Mesenchymal stem cell (in vitro differentiated cells and primary cell): ENCODE data around the gene HBA1.
"Not testable (repeated sequence)": the region's sequence is repeated elsewhere in the genome, so short reads cannot be mapped to it uniquely, and the experiment has no call there.

ENCODE experiments used
- DNase-seq: peaks from one replicate; pipeline ENCODE4 v3.0.0-alpha.2; 2013
- H2AFZ ChIP-seq: one replicate; pipeline ENCODE4 v1.6.1; 2013; ENCODE audit warnings: low read depth, mild to moderate bottlenecking, control low read depth, inconsistent platforms, low read length, moderate library complexity
- H2AK5ac ChIP-seq: 2 replicates; pipeline ENCODE4 v1.6.1; 2013; ENCODE audit warnings: low read length, moderate library complexity, mild to moderate bottlenecking, inconsistent platforms; ENCODE audit not compliant: severe bottlenecking
- H2BK120ac ChIP-seq: one replicate; pipeline ENCODE4 v1.6.1; 2013; ENCODE audit warnings: low read depth, mild to moderate bottlenecking, inconsistent platforms, low read length, moderate library complexity
- H2BK12ac ChIP-seq, 2 experiments: one replicate each; pipeline ENCODE4 v1.6.1; 2013; ENCODE audit warnings: inconsistent platforms in 2 of 2, low read length in 2 of 2, mild to moderate bottlenecking in 2 of 2, moderate library complexity in 2 of 2, control low read depth in 1 of 2
- H2BK15ac ChIP-seq: one replicate; pipeline ENCODE4 v1.6.1; 2013; ENCODE audit warnings: mild to moderate bottlenecking, low read depth, inconsistent platforms; ENCODE audit not compliant: poor library complexity, severe bottlenecking
- H2BK5ac ChIP-seq: 2 replicates; pipeline ENCODE4 v1.6.1; 2013; ENCODE audit warnings: low read depth, mild to moderate bottlenecking, low read length, control low read depth, inconsistent platforms; ENCODE audit not compliant: poor library complexity, severe bottlenecking
- H3K14ac ChIP-seq, 2 experiments: one replicate each; pipeline ENCODE4 v1.6.1; 2013; ENCODE audit warnings: inconsistent platforms in 2 of 2, low read length in 2 of 2, control low read depth in 1 of 2, mild to moderate bottlenecking in 1 of 2, moderate library complexity in 1 of 2
- H3K18ac ChIP-seq, 2 experiments: one replicate each; pipeline ENCODE4 v1.6.1; 2013; ENCODE audit warnings: inconsistent platforms in 2 of 2, low read length in 2 of 2, control low read depth in 1 of 2, low read depth in 1 of 2, mild to moderate bottlenecking in 1 of 2
- H3K23ac ChIP-seq, 2 experiments: one replicate each; pipeline ENCODE4 v1.6.1; 2013; ENCODE audit warnings: inconsistent platforms in 2 of 2, low read length in 2 of 2, mild to moderate bottlenecking in 2 of 2, moderate library complexity in 2 of 2, control low read depth in 1 of 2
- H3K27ac ChIP-seq: 2 replicates; pipeline ENCODE4 v1.5.1; 2013; ENCODE audit warnings: mild to moderate bottlenecking, moderate library complexity, low read length, control low read depth, inconsistent platforms; ENCODE audit not compliant: poor library complexity, severe bottlenecking
- H3K27me3 ChIP-seq, 2 experiments: 2 replicates each; pipeline versions ENCODE4 v1.6.1 to v1.7.0; 2013; ENCODE audit warnings: low read length in 2 of 2, mild to moderate bottlenecking in 2 of 2, moderate library complexity in 2 of 2, control low read depth in 1 of 2, inconsistent platforms in 1 of 2; ENCODE audit not compliant: control insufficient read depth in 1 of 2, insufficient read depth in 1 of 2
- H3K36me3 ChIP-seq, 2 experiments: 2 replicates each; pipeline versions ENCODE4 v1.6.1 to v1.7.0; 2013; ENCODE audit warnings: low read length in 2 of 2, control low read depth in 1 of 2, inconsistent platforms in 1 of 2, low read depth in 1 of 2, mild to moderate bottlenecking in 1 of 2; ENCODE audit not compliant: insufficient read depth in 2 of 2, control insufficient read depth in 1 of 2
- H3K4ac ChIP-seq, 2 experiments: one replicate each; pipeline ENCODE4 v1.6.1; 2013; ENCODE audit warnings: inconsistent platforms in 2 of 2, low read length in 2 of 2, mild to moderate bottlenecking in 2 of 2, moderate library complexity in 2 of 2, control low read depth in 1 of 2, low read depth in 1 of 2
- H3K4me1 ChIP-seq: 2 replicates; pipeline ENCODE4 v1.6.1; 2013; ENCODE audit warnings: low read depth, low read length, control low read depth; ENCODE audit not compliant: control insufficient read depth, insufficient read depth
- H3K4me2 ChIP-seq: 2 replicates; pipeline ENCODE4 v1.6.1; 2013; ENCODE audit warnings: low read length, mild to moderate bottlenecking, inconsistent platforms; ENCODE audit not compliant: poor library complexity, severe bottlenecking
- H3K4me3 ChIP-seq, 2 experiments: 2 replicates each; pipeline versions ENCODE4 v1.5.1 to v1.7.0; 2013; ENCODE audit warnings: low read length in 2 of 2, mild to moderate bottlenecking in 2 of 2, control low read depth in 1 of 2, low read depth in 1 of 2; ENCODE audit not compliant: insufficient read depth in 1 of 2
- H3K79me1 ChIP-seq: replicated peaks from 2 replicates; pipeline ENCODE4 v1.6.1; 2013; ENCODE audit warnings: mild to moderate bottlenecking, control low read depth, low read length, inconsistent platforms; ENCODE audit not compliant: poor library complexity, severe bottlenecking
- H3K9ac ChIP-seq: 2 replicates; pipeline ENCODE4 v1.7.0; 2013; ENCODE audit warnings: mild to moderate bottlenecking, low read length, moderate library complexity
- H3K9me3 ChIP-seq: 2 replicates; pipeline ENCODE4 v1.7.0; 2013; ENCODE audit warnings: mild to moderate bottlenecking, low read length; ENCODE audit not compliant: control insufficient read depth
- H4K8ac ChIP-seq: one replicate; pipeline ENCODE4 v1.6.1; 2013; ENCODE audit warnings: inconsistent platforms, mild to moderate bottlenecking, low read length, moderate library complexity
- H4K91ac ChIP-seq: one replicate; pipeline ENCODE4 v1.6.1; 2013; ENCODE audit warnings: mild to moderate bottlenecking, low read length, inconsistent platforms
- WGBS: methylation state at CpG from one replicate; pipeline ENCODE4 v1.1.7; 2013; ENCODE audit warnings: mixed read lengths; 5-methylcytosine and 5-hydroxymethylcytosine counted together

The HBA1 gene

GRCh38 chr16:200388-200787 lies 23.9 kb downstream of the HBA1 start:
- Histone ChIP-seq H2AK5ac (no peak overlapping the region), H3K9me3 (no peaks in the 10 kb centered on the region), H4K91ac (no peak overlapping the region), H3K18ac (no peak overlapping the region), H3K4me2 (no peak overlapping the region), H3K4me3 (no peak overlapping the region), H2AFZ (no peak overlapping the region), H2BK15ac (no peak overlapping the region), H3K9ac (peak overlapping the region; percentile 51), H3K27ac (peak overlapping the region; percentile 89), H2BK5ac (no peak overlapping the region), H3K4ac (no peak overlapping the region), H3K4me1 (peaks cover 9% of the 10 kb centered on the region), H3K79me1 (peaks cover 23% of the 10 kb centered on the region), H3K36me3 (peaks cover 71 to 79% of the 10 kb centered on the region in 2 experiments), H3K27me3 (no peaks in the 10 kb centered on the region), H3K23ac (no peak overlapping the region), H3K14ac (no peak overlapping the region), H2BK120ac (no peak overlapping the region), H2BK12ac (no peak overlapping the region), H4K8ac (no peak overlapping the region)
- WGBS = 90% methylated on average over 5 of the region's 5 CpGs
- DNase-seq = peak; percentile 75

GRCh38 chr16:203246-203645 lies 26.8 kb downstream of the HBA1 start:
- peaks cover 9% of the 10 kb centered on the region for H3K4me1 ChIP-seq
- no peak overlapping the region for H2BK15ac ChIP-seq
- H4K8ac ChIP-seq = no peak overlapping the region
- H3K27ac ChIP-seq = no peak overlapping the region
- no peak overlapping the region for H3K4me2 ChIP-seq
- over 99% methylated on average over 4 of the region's 4 CpGs for WGBS
- H3K27me3 ChIP-seq = no peaks in the 10 kb centered on the region
- H3K4ac ChIP-seq = no peak overlapping the region
- no peak overlapping the region for H3K18ac ChIP-seq
- H3K23ac ChIP-seq = no peak overlapping the region
- no peak overlapping the region for H3K14ac ChIP-seq
- H2BK5ac ChIP-seq = no peak overlapping the region
- no peak overlapping the region for H3K9ac ChIP-seq
- no peaks in the 10 kb centered on the region for H3K9me3 ChIP-seq
- DNase-seq = no peak
- no peak overlapping the region for H2BK12ac ChIP-seq
- no peak overlapping the region for H3K4me3 ChIP-seq
- H2AK5ac ChIP-seq = no peak overlapping the region
- no peak overlapping the region for H2AFZ ChIP-seq
- peaks cover 66 to 77% of the 10 kb centered on the region in 2 experiments for H3K36me3 ChIP-seq
- no peak overlapping the region for H2BK120ac ChIP-seq
- H3K79me1 ChIP-seq = peaks cover 22% of the 10 kb centered on the region
- H4K91ac ChIP-seq = no peak overlapping the region

- not testable (repeated sequence) for H3K27ac ChIP-seq
Measured at GRCh38 chr16:204046-204445, 27.6 kb downstream of the HBA1 start.

GRCh38 chr16:209359-209758 lies 32.9 kb downstream of the HBA1 start:
- Histone ChIP-seq H3K79me1 (peaks cover 19% of the 10 kb centered on the region), H3K36me3 (peaks cover 65 to 85% of the 10 kb centered on the region in 2 experiments)
- H2BK5ac ChIP-seq, H3K9me3 ChIP-seq, H3K14ac ChIP-seq, H3K4me3 ChIP-seq, H3K4ac ChIP-seq, H2BK15ac ChIP-seq, H2BK12ac ChIP-seq, H3K27ac ChIP-seq, H3K18ac ChIP-seq, H2BK120ac ChIP-seq, H3K4me1 ChIP-seq, H3K27me3 ChIP-seq, H3K4me2 ChIP-seq, H2AFZ ChIP-seq, H3K9ac ChIP-seq, H4K8ac ChIP-seq, H4K91ac ChIP-seq, H3K23ac ChIP-seq, H2AK5ac ChIP-seq: not testable (repeated sequence)
- peak; percentile 46 for DNase-seq
- 97% methylated on average over 3 of the region's 4 CpGs for WGBS

More at GRCh38 chr16:204046-204445, 27.6 kb downstream of the HBA1 start:
- H2AK5ac ChIP-seq, H3K4me3 ChIP-seq, H3K9ac ChIP-seq, H3K4me1 ChIP-seq, H2BK5ac ChIP-seq, H3K4ac ChIP-seq, H3K27me3 ChIP-seq, H2BK15ac ChIP-seq, H3K18ac ChIP-seq, H3K23ac ChIP-seq, DNase-seq, H4K8ac ChIP-seq, H2BK120ac ChIP-seq, H3K14ac ChIP-seq, H2AFZ ChIP-seq, H4K91ac ChIP-seq, H3K4me2 ChIP-seq, H2BK12ac ChIP-seq, H3K9me3 ChIP-seq: not testable (repeated sequence)
- WGBS = 96% methylated on average over 9 of the region's 9 CpGs
- peaks cover 62 to 75% of the 10 kb centered on the region in 2 experiments for H3K36me3 ChIP-seq
- H3K79me1 ChIP-seq = peaks cover 19% of the 10 kb centered on the region
